ENCODE measurements around the gene C1QB. TPM values are rescaled to one million over a fixed set of nuclear protein-coding genes. Genes with fewer than 3 reads are reported as not detected.

Gene C1QB
- total and polyA plus RNA-seq, 4 donors = 93.9 to 335 (median 143) TPM

- no peak overlapping the region for H3K4me3 ChIP-seq (ENCODE audit: low read depth in 1 of 3, low read length in 3 of 3)
- WGBS = 55% methylated on average over 12 of the region's 12 CpGs
- H3K9ac ChIP-seq (ENCODE audit: low read depth in 1 of 2, low read length in 2 of 2) = no peak overlapping the region
- H3K9me3 ChIP-seq (ENCODE audit: control insufficient read depth in 4 of 4, low read length in 3 of 4) = peaks cover 0 to 2% (median 0%) of the 10 kb centered on the region in 4 donors
- no peaks in the 10 kb centered on the region for H3K4me1 ChIP-seq (ENCODE audit: control insufficient read depth in 4 of 4, insufficient read depth in 4 of 4, low read length in 3 of 4)
- peaks cover 0 to 13% (median 4%) of the 10 kb centered on the region in 4 donors for H3K27me3 ChIP-seq (ENCODE audit: control insufficient read depth in 4 of 4, insufficient read depth in 4 of 4, low read length in 3 of 4)
- DNase-seq (ENCODE audit: low spot score) = no peak
- H3K27ac ChIP-seq (ENCODE audit: low read depth in 1 of 2, low read length in 2 of 2) = no peak overlapping the region
- TF ChIP-seq RXRA (IDR thresholded peaks at IDR 0.05) (no peak), NR2F2 (IDR thresholded peaks at IDR 0.05) (no peak), EGR1 (IDR thresholded peaks at IDR 0.05; ENCODE audit: low read depth in 2 of 2) (no peak), RAD21 (IDR thresholded peaks at IDR 0.05) (no peak), FOXA2 (IDR thresholded peaks at IDR 0.05) (no peak), FOXA1 (IDR thresholded peaks at IDR 0.05) (no peak), HNF4A (conservative IDR thresholded peaks at IDR 0.05) (no peak), ZBTB33 (IDR thresholded peaks at IDR 0.05) (no peak), YY1 (IDR thresholded peaks at IDR 0.05) (no peak), HNF4G (IDR thresholded peaks at IDR 0.05) (no peak), TAF1 (conservative IDR thresholded peaks at IDR 0.05) (no peak), GABPA (IDR thresholded peaks at IDR 0.05 in 1 of 2, conservative IDR thresholded peaks at IDR 0.05 in 1 of 2) (no peak), JUND (IDR thresholded peaks at IDR 0.05) (no peak), SP1 (IDR thresholded peaks at IDR 0.05) (no peak), MAX (IDR thresholded peaks at IDR 0.05) (no peak)
- TF ChIP-seq, protein P1, sequence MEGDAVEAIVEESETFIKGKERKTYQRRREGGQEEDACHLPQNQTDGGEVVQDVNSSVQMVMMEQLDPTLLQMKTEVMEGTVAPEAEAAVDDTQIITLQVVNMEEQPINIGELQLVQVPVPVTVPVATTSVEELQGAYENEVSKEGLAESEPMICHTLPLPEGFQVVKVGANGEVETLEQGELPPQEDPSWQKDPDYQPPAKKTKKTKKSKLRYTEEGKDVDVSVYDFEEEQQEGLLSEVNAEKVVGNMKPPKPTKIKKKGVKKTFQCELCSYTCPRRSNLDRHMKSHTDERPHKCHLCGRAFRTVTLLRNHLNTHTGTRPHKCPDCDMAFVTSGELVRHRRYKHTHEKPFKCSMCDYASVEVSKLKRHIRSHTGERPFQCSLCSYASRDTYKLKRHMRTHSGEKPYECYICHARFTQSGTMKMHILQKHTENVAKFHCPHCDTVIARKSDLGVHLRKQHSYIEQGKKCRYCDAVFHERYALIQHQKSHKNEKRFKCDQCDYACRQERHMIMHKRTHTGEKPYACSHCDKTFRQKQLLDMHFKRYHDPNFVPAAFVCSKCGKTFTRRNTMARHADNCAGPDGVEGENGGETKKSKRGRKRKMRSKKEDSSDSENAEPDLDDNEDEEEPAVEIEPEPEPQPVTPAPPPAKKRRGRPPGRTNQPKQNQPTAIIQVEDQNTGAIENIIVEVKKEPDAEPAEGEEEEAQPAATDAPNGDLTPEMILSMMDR (IDR thresholded peaks at IDR 0.05; ENCODE audit: low read depth, low read length, missing input control) = no peak
- TF ChIP-seq, protein P2, sequence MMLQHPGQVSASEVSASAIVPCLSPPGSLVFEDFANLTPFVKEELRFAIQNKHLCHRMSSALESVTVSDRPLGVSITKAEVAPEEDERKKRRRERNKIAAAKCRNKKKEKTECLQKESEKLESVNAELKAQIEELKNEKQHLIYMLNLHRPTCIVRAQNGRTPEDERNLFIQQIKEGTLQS (IDR thresholded peaks at IDR 0.05) = no peak
- TF ChIP-seq, protein P3, sequence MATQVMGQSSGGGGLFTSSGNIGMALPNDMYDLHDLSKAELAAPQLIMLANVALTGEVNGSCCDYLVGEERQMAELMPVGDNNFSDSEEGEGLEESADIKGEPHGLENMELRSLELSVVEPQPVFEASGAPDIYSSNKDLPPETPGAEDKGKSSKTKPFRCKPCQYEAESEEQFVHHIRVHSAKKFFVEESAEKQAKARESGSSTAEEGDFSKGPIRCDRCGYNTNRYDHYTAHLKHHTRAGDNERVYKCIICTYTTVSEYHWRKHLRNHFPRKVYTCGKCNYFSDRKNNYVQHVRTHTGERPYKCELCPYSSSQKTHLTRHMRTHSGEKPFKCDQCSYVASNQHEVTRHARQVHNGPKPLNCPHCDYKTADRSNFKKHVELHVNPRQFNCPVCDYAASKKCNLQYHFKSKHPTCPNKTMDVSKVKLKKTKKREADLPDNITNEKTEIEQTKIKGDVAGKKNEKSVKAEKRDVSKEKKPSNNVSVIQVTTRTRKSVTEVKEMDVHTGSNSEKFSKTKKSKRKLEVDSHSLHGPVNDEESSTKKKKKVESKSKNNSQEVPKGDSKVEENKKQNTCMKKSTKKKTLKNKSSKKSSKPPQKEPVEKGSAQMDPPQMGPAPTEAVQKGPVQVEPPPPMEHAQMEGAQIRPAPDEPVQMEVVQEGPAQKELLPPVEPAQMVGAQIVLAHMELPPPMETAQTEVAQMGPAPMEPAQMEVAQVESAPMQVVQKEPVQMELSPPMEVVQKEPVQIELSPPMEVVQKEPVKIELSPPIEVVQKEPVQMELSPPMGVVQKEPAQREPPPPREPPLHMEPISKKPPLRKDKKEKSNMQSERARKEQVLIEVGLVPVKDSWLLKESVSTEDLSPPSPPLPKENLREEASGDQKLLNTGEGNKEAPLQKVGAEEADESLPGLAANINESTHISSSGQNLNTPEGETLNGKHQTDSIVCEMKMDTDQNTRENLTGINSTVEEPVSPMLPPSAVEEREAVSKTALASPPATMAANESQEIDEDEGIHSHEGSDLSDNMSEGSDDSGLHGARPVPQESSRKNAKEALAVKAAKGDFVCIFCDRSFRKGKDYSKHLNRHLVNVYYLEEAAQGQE (IDR thresholded peaks at IDR 0.05) = no peak
- H3K36me3 ChIP-seq (ENCODE audit: control insufficient read depth in 4 of 4, insufficient read depth in 3 of 4, low read depth in 1 of 4, low read length in 3 of 4) = no peaks in the 10 kb centered on the region
Measured at GRCh38 chr1:22613951-22614350, 39.1 kb upstream of the C1QB start.

Data from liver (tissue), 9 donors.